HUES64 (cell line): ENCODE data around the gene SLC35G2.

Experiments used
- H3K27ac ChIP-seq: 2 replicates; pipeline ENCODE4 v1.7.0; 2013; ENCODE audit warnings: low read depth, low read length, inconsistent platforms
- H3K27me3 ChIP-seq: 2 replicates; pipeline ENCODE4 v1.6.1; 2013; ENCODE audit warnings: mild to moderate bottlenecking, low read length; ENCODE audit not compliant: insufficient read depth
- H3K36me3 ChIP-seq: 2 replicates; pipeline ENCODE4 v1.6.1; 2013; ENCODE audit warnings: mild to moderate bottlenecking, low read length; ENCODE audit not compliant: insufficient read depth
- H3K4me1 ChIP-seq: 2 replicates; pipeline ENCODE4 v1.6.1; 2013; ENCODE audit warnings: mild to moderate bottlenecking, low read length, moderate library complexity; ENCODE audit not compliant: insufficient read depth
- H3K4me3 ChIP-seq: 2 replicates; pipeline ENCODE4 v1.5.1; 2013; ENCODE audit warnings: mild to moderate bottlenecking, low read length, moderate library complexity
- H3K9ac ChIP-seq: 2 replicates; pipeline ENCODE4 v1.6.1; 2013; ENCODE audit warnings: mild to moderate bottlenecking, low read depth, low read length
- H3K9me3 ChIP-seq: 2 replicates; pipeline ENCODE4 v1.6.1; 2013; ENCODE audit warnings: low read depth, low read length; ENCODE audit not compliant: insufficient read depth
- WGBS: fragments of 150-250, 120-280 bp; methylation state at CpG from one replicate; pipeline ENCODE4 v1.1.7; 2013; ENCODE audit warnings: missing lambda C conversion rate; 5-methylcytosine and 5-hydroxymethylcytosine counted together

The SLC35G2 gene

GRCh38 chr3:136802481-136802996, 16.4 kb upstream of the SLC35G2 start:
- Histone ChIP-seq H3K36me3 (no peaks in the 10 kb centered on the region), H3K4me1 (peaks cover 8% of the 10 kb centered on the region; the same call in 1 of the 2 replicates), H3K27me3 (no peaks in the 10 kb centered on the region), H3K4me3 (no peak overlapping the region), H3K27ac (no peak overlapping the region), H3K9me3 (no peaks in the 10 kb centered on the region), H3K9ac (no peak overlapping the region)
- WGBS: 68% methylated on average over 4 of the region's 5 CpGs

DNA sequence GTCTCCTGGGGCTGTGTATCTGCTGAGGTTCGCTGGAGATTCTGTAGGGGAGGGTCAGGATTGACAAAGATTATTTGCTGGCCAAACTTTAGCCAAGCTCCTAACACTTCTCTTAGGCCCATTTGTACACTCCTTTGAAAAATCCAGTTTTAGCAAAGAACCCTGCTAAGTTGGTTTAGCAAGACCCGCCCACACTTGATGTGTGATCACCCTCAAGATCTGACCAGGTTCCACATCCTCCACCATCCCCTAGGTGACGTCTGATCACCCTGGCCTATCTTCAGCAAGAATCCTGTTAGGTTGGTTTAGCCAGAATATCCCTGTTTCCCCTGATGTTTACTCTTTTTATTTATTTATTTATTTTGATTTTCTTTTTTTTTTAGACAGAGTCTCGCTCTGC, 14.8 kb upstream of the SLC35G2 start:
- 94% methylated on average over 4 of the region's 4 CpGs for WGBS
- Histone ChIP-seq H3K27ac (no peak overlapping the region), H3K27me3 (no peaks in the 10 kb centered on the region), H3K4me3 (no peak overlapping the region), H3K4me1 (peaks cover 8% of the 10 kb centered on the region; the same call in 1 of the 2 replicates), H3K36me3 (no peaks in the 10 kb centered on the region), H3K9me3 (no peaks in the 10 kb centered on the region), H3K9ac (no peak overlapping the region)

- no peak overlapping the region for H3K9ac ChIP-seq
- H3K27ac ChIP-seq: no peak overlapping the region
- H3K36me3 ChIP-seq: no peaks in the 10 kb centered on the region
- no peak overlapping the region for H3K4me3 ChIP-seq
- no peaks in the 10 kb centered on the region for H3K9me3 ChIP-seq
- H3K4me1 ChIP-seq: peaks cover 8% of the 10 kb centered on the region; the same call in 1 of the 2 replicates
- H3K27me3 ChIP-seq: no peaks in the 10 kb centered on the region
These were observed 14.1 kb upstream of the SLC35G2 start for GRCh38 chr3:136804813-136805212.

DNA sequence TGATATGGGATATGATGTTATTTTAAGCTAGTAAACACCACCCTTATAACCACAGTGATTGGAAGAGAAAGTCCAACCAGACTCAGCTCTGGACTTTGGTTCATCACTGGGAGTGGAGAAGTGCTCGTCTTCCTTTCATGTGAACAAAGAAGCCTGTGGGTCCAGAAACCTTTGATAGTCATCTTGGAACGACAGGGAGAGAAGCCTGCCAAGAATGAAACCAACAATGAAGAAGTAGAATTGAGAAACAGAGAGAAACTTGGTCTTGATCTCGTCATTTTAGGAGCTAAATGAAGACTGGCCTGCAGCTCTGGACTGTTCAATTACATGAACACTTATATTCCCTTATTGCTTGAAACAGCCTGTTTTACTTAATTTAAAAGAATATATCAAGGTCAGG, 13.1 kb upstream of the SLC35G2 start:
- H3K4me1 ChIP-seq: peaks cover 8% of the 10 kb centered on the region; the same call in 1 of the 2 replicates
- no peaks in the 10 kb centered on the region for H3K27me3 ChIP-seq
- 0 out of 2 replicates have a peak, but pooled peaks cover 2% of the 10 kb centered on the region for H3K9me3 ChIP-seq
- H3K36me3 ChIP-seq: no peaks in the 10 kb centered on the region
- 84% methylated on average over 3 of the region's 3 CpGs for WGBS
- H3K9ac ChIP-seq: no peak overlapping the region
- H3K27ac ChIP-seq: no peak overlapping the region
- H3K4me3 ChIP-seq: no peak overlapping the region

DNA sequence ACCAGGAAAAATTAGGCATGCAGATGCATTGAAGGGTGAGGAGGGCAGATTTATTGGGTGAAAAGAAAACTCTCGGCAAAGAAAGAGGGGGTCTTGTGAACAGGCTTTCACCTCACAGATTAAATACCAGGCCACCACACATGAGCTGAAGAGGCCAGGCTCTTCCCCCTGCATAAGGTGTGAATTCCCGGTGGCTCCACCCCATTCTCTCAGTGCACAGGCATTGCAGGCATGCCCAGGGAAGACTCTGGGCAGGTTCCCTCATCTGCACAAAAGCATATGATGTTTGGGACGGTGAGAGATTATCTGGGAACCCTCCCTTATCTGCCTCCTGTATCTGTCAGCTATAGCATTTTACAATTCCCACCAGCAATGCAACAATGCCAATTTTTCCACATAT, 7.2 kb upstream of the SLC35G2 start:
- Histone ChIP-seq H3K9me3 (peaks cover 7% of the 10 kb centered on the region; the same call in 1 of the 2 replicates), H3K27ac (no peak overlapping the region), H3K4me1 (no peaks in the 10 kb centered on the region), H3K36me3 (no peaks in the 10 kb centered on the region), H3K4me3 (no peak overlapping the region), H3K27me3 (no peaks in the 10 kb centered on the region), H3K9ac (no peak overlapping the region)
- WGBS: 86% methylated on average over 3 of the region's 3 CpGs

GRCh38 chr3:136817448-136817847, 1.5 kb upstream of the SLC35G2 start:
- H3K27ac ChIP-seq: no peak overlapping the region
- peaks cover 18% of the 10 kb centered on the region for H3K27me3 ChIP-seq
- peaks cover 9% of the 10 kb centered on the region; the same call in 1 of the 2 replicates for H3K4me1 ChIP-seq
- H3K9me3 ChIP-seq: no peaks in the 10 kb centered on the region
- H3K4me3 ChIP-seq: no peak overlapping the region
- H3K9ac ChIP-seq: no peak overlapping the region
- WGBS: 96% methylated on average over 1 of the region's 1 CpG
- no peaks in the 10 kb centered on the region for H3K36me3 ChIP-seq

DNA sequence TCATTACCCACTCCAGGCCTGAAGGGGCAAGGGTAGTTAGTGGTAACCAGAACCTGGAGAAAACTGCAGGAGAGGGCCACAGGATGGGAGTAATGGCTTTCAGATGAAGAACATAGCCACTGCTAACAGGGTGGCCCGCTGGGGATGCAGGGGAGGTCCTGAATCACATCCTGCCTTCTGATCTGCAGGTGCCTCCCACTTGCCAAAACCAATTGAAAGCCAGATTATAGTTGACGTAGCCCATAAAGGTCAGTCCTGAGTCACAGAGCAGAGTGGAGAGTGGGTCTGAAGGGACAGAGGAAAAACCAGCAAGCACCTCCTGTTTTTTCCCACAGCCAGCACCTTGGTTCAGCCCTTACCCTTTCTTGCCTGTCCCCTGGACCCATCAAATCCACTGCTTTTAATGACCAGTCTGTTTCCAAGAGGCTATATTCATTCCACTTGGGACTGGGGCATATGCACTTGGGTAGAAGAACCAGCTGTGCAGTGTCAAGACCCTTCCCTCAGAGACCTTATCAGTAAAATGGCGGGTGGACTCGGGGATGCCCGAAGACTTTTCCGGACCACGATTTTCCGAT, 646 bp upstream of the SLC35G2 start:
- peak overlapping the region; percentile 39; the same call in 1 of the 2 replicates for H3K27ac ChIP-seq
- peak overlapping the region; percentile 73; the same call in 1 of the 2 replicates for H3K9ac ChIP-seq
- peaks cover 9% of the 10 kb centered on the region; the same call in 1 of the 2 replicates for H3K4me1 ChIP-seq
- peak overlapping the region; percentile 69 for H3K4me3 ChIP-seq
- no peaks in the 10 kb centered on the region for H3K9me3 ChIP-seq
- WGBS: 12% methylated on average over 8 of the region's 8 CpGs
- H3K36me3 ChIP-seq: no peaks in the 10 kb centered on the region
- H3K27me3 ChIP-seq: peaks cover 18% of the 10 kb centered on the region

- Histone ChIP-seq H3K4me1 (peaks cover 9% of the 10 kb centered on the region; the same call in 1 of the 2 replicates), H3K9me3 (no peaks in the 10 kb centered on the region), H3K9ac (peak overlapping the region; percentile 73), H3K27ac (no peak overlapping the region; the same call in 1 of the 2 replicates), H3K4me3 (peak overlapping the region; percentile 69), H3K27me3 (peaks cover 18% of the 10 kb centered on the region), H3K36me3 (no peaks in the 10 kb centered on the region)
- under 1% methylated on average over 21 of the region's 21 CpGs for WGBS
These were observed 435 bp downstream of the SLC35G2 start for GRCh38 chr3:136819392-136819730.

DNA sequence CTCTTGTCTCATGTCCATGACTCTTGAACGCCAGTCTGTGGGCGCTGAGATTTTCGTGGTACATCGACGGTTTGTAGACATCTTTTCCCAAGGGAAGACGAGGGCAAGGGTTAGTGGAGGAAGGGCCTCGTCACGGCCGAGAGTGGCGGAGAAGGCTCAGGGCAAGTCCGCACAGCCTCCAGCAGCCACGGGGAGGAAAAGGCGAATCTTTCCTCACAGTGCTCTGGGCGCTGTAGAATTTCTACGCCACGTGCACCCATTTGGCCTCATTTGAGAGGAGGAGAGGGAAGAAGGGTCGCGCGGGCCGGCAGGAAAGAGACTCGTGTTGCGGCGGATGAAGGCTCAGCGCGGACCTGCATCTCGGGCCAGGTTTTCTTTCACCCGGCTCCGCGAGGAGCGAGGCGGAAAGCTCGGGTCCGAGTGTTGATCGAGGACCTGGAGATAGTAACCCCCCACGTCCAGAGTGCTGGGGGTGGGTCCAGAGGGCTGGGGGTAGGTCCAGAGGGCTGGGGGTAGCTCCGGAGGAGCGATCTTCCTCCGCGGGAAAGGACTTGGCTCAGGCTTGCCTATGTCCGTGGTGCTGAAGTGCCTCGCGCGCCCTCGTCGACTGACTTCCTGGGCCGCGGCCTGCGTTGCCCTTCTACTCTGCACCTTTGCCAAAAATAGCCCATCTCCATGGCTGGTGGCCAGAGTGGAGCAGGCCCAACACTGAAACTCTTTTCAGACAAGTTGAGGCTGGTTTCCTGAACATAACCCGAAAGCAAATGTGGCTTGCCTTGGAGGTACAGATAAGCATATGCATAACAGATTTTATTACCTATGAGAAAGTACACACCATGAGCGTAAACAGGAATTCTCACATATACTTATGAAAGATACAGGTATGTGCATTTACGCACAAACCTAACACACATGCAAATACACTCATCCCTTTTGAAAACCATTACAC, 1.1 kb downstream of the SLC35G2 start:
- Histone ChIP-seq H3K4me1 (peaks cover 9% of the 10 kb centered on the region; the same call in 1 of the 2 replicates), H3K36me3 (no peaks in the 10 kb centered on the region), H3K27ac (no peak overlapping the region), H3K9ac (peak overlapping the region; percentile 73), H3K9me3 (no peaks in the 10 kb centered on the region), H3K27me3 (peaks cover 18% of the 10 kb centered on the region), H3K4me3 (peak overlapping the region; percentile 69)
- WGBS: 7% methylated on average over 51 of the region's 51 CpGs

DNA sequence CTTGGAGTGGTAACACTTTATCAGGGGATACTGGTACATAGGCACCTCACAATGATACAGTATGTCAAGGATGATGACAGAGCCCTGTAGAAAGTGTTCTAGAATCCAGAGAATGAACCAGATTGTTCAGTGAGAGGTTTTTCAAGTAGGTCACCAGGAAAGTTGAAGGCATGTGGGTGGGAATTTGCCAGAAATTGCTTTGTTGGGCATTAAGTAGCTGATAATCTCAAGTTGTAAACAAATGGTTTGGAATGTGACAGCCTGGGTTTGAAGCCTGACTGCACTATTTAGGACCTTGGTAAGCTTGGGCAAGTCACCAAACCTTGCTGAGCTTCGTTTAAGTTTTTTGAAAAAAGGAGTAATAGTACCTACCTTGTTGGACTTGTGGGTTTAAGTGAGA, 12.5 kb downstream of the SLC35G2 start:
- Histone ChIP-seq H3K36me3 (no peaks in the 10 kb centered on the region), H3K4me1 (no peaks in the 10 kb centered on the region), H3K9me3 (no peaks in the 10 kb centered on the region), H3K4me3 (no peak overlapping the region), H3K27me3 (no peaks in the 10 kb centered on the region), H3K9ac (no peak overlapping the region), H3K27ac (no peak overlapping the region)
- WGBS: 78% methylated on average over 1 of the region's 1 CpG
